GM21367 (cell line): ENCODE results near the gene C18orf63.

ENCODE experiments used
- ATAC-seq: cut with Tn5 transposase; IDR thresholded peaks from one replicate; pipeline ENCODE4 v1.9.1; 2021; ENCODE audit not compliant: unreplicated experiment

C18orf63 gene

DNA sequence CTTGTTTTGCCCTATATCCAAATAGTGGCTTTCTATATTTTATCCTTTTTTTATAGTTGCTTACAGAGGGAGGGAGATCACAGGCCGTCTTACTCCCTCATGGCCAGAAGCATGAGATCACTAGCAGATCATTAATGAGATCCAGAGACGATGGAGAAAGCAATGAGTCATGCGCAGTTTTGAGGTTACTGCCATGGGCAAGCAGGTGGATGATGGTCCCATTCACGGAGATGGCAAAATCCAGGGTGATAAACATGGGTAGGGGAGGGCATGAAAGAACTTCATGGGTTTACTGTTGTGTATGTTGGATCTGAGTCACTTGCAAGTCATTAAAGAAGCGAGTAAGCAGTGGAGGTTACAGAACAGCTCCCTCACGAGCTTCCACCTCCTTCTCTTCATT, 60.4 kb downstream of the C18orf63 start:
- ATAC-seq: no peak

DNA sequence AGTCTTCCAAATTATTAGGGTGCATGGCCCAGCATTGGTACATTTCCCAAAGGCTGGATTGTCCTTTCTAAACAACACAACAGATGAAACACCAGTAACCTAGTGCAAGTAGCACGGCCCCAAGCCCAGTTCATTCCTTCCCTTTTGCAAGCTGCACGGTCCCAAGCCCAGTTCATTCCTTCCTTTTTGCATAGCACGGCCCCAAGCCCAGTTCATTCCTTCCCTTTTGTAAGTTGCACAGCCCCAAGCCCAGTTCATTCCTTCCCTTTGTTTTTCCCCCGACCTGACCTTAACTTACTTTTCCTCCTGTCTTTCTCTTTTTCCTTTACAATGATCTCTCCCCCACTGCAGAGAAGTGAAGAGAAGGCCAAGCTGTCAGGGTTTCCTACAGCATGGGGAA, 60.9 kb downstream of the C18orf63 start:
- no peak for ATAC-seq

DNA sequence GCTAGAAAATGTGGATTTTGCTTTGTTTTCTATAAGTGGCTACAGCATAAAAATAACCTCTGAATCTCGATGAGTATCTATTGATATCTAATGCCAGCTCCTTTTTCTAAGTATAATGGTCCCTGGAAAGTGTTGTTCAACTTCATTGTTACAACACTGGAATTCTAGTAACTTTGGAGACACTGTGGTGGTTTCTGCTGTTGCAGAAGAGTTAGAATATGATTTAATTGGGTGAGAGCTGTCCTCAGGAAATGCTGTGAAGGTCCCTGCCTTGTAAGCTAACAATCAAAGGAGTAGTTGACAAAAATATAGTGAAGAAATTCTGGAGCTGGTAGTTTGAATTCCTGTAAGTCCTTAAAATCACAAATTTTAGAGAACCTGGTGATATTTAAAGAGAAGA, 62.1 kb downstream of the C18orf63 start:
- ATAC-seq: no peak

DNA sequence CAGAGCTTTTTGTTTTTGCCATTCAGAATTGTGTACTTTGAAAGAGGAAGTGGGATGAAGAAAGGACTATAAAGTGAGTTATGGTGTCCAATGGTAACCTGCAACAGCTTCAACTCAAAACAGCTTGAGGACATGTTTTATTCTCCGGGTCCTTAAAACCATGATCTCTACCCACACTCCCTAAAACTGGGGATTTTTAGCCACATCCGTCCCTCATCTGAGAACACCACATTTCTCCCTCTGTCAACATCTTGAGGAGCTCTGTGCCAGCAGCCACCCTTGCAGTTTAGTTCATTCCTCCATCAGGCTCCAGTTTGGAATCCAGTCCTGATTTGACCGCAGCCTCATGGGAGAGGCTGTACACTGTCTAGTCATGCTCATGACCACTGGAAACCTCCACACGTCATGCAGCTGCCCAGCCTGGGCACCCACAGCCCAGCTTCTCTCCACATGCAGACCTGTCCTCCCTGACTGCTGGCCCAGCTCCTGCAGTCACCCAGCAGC, 62.6 kb downstream of the C18orf63 start:
- ATAC-seq: no peak

DNA sequence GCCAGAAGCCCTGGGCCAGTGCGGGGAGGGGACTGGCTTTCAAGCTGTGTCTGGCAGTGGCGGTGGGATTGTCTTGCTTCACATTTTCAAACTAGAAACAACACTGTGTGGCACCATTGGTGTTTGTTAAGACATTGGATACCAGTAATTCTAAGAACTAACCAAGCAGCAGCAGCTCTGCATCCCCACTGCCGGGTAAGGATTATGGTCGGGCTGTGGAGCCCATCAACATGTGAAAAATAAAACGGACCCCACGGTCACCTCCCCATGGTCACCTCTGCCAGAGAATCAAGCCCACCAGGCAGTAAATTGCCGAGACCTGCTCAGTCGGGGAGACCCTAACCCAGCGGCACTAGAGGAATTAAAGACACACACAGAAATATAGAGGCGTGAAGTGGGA, 65.3 kb downstream of the C18orf63 start:
- ATAC-seq: no peak

DNA sequence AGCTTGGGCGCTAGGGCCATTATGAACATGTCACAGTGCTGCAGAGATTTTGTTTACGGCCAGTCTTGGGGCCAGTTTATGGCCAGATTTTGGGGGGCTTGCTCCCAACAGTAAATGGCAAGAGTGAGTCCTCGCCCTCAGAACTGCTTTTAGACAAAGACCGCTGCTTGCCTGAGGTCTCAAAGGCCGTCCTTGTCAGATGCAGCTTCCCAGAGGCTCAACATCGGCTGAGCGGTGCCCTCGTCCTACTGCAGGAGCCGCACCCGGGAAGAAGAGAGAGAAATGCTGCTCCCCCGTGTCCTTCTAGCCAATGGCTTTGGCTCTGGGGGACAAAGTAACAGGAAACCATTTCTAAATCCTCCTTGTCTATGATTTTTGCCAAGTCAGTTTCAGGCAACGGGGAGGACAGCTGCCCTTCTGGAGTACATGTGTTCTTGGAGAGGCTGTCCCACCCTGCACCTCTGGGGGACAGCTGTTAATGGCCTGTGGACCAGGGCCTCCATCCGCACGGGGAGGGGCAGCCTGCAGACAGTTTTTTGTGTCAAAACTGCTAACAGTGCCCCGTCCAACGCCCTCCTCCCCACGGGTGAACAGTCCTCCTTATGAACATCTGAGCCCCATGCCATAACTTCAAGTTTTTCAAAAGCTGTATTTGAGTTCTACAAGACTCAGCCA, 66.1 kb downstream of the C18orf63 start:
- no peak for ATAC-seq

DNA sequence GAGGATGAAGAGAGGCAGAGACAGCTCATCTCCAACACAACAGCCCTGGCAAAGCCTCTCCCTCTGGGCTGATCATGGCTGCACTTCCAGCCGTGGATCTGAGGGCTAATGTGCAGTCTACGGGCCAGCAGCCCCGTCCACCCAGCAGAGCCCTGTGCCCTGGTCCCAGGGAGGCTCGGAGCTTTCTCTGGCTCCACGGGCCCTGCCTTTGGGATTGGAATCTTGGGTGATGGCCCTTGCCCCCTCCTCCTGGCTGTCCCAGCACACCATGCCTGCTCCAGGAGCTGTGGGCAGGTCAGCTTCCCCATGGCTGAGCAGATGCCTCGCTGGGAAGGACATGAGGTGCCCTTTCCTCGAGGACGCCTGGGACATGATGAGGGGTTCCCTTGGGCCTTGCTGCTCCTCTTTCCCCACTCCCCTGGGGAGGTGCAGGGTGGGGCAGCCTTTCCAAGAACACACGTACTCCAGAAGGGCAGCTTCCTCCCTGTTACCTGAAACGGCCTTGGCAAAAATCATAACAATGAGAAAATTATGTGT, 66.9 kb downstream of the C18orf63 start:
- no peak for ATAC-seq

DNA sequence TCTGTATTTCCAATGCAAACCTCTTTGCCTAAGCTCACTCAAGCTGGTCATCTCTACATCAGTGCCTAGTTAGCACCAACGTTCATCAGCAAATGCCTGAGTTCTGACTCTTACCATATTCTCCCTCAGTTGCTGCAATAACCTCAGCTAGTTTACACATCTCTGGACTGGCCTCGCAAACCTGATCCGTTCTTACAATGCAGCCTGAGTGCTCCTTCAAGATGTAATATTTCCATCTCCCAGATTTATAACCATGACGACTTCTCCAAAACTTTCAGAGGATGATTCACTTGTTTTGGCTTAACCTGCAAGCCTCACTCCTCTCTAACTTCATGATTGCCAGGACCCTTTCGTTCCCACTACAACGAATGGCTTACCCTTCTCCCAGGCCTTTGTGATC, 71.7 kb downstream of the C18orf63 start:
- no peak for ATAC-seq

DNA sequence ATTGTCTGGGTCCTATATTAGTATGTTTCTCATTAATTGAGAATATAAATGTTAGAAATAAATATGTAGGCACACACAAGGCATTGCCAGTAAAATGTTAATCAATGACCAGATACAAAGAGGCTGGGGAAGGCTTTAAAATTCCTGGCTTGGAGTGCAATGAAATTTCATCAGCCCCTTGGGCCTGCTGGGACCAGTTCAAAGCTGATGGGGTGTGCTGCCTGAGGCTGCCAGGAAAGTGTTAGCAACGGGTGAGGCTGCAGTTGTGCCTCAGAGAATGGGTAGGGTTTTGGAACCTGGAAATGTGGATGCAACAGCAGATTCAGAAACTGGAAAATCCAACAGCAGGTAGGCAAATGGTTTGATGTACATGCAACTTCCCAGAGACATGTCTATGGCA, 72.6 kb downstream of the C18orf63 start:
- no peak for ATAC-seq

DNA sequence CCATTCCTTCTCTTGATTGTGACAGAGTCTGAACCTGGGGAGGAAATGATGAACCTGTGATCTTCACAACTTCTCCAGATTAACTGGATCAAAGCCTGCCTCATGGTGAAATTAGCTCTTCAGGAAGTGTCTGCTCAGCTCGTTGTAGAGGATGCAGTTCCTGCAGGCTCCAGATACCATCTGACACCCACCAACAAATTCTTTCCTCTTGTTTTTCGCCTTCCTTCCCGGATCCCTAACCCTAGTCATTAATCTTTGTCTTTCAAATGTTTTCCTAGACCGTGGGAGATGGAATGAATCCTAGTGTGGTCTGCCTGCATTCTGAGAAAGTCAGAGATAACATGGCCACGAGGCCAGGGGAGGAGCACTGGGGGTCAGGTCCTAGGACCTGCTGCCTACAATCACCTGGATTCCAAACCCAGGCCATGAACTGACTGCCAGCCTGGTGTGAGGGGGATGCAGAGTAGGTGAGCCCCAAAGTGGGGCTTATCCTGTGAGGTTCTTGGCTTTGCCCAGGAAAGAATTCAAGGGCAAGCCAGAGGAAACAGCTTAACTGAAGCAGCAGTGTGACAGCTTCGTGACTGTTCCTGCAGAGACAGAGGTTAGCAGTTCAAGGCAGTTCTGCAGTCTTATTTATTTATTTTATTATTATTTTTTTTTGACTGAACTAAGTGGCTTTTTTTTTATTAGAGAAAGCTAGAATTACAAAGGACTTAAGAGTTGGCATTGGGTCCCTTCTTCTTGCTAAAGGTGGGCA, 73.7 kb downstream of the C18orf63 start:
- no peak for ATAC-seq

DNA sequence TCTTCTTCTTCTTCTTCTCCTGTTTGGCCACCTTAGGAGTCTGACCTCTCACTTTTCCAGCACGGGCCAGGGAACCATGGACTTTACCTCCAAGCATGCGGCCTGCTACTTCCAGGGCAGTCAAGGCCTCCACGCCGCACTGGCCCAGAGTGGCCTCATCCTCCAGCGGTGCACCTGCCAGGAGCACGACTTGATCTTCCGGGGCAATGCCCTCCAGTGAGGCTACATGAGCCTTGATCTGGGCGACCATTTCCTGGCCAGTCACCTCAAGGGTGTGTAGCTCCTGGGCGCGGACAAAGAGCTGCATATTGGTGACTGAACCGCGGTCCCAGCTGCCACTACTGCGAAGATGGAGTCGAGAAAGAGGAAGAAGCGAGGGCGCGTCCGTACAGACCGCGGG, 74.4 kb downstream of the C18orf63 start:
- no peak for ATAC-seq

DNA sequence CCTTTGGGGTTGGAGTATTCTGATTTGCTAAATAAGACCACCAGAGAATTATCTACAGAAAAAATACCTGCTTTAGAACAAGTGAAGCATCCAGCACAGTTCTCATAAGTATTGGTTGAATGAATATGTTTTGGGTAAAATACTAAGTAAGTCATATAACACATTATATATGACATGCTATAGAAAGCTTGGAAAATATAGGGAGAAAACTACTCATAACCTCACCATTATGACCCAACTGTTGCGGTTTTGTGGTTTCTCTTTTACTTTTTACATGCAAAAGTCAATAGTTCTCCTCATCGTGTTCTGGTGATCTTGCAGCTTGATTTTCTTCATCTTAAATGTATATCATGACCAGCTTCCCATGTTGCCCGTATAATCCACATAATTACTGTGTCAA, 75.3 kb downstream of the C18orf63 start:
- ATAC-seq: no peak

DNA sequence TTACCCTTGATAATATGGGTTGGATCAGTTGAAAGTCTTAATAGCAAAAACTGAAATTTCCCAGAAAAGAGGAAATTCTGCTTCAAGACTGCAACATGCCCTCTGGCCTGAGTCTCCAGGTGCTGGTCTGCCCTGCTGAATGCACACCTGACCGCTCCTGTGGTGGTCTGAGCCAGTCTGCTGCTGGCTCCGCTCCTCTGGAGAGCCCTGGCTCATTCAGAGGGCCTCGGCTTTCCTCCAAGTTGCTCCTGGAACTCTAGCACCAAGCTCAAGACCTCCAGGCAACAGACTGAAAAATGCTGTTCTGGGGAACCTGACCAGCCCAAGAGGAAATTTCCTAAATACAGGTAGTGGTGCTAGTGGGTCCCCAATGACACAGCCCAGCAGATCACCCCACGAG, 76.7 kb downstream of the C18orf63 start:
- ATAC-seq: no peak

DNA sequence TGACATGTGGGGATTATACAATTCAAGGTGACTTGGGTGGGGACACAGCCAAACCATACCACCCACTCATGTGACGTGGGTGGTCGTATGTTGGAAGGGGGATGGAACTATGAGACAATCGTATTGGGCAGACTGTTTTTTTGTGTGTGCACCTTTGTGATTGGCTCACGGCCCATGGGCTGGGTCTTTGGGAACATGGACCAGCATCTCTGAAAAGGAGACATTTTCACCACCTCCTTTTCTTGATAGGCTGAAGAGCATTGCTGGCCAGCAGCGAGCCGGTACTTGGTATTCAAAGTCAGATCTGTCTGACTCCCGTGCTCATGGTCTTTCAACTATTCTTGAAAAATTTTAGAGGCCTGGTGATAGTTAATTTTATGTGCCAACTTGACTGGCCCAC, 79.4 kb downstream of the C18orf63 start:
- ATAC-seq: no peak

DNA sequence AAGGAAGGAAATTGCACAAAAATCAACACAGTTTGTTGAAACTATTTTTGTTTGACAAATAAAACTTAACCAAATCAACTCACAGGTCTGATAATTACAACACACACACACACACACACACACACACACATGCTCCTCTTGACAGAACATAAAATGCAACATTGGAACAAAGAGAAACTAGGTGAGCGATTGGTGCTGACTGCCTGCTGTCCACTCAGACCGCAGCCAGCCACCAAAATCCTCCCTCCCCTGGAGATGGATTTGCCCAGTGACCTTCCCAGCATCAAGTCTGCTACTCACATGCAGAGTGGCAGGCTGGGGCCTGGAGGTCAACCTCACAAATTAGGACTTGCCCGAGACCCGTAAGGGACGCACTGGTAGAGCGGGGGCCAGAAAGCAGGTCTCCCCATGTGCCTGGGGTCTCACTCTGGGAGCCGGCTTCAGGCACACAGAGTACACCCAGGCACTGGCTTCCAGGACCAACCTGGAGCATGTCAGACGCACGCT, 80.1 kb downstream of the C18orf63 start:
- no peak for ATAC-seq

DNA sequence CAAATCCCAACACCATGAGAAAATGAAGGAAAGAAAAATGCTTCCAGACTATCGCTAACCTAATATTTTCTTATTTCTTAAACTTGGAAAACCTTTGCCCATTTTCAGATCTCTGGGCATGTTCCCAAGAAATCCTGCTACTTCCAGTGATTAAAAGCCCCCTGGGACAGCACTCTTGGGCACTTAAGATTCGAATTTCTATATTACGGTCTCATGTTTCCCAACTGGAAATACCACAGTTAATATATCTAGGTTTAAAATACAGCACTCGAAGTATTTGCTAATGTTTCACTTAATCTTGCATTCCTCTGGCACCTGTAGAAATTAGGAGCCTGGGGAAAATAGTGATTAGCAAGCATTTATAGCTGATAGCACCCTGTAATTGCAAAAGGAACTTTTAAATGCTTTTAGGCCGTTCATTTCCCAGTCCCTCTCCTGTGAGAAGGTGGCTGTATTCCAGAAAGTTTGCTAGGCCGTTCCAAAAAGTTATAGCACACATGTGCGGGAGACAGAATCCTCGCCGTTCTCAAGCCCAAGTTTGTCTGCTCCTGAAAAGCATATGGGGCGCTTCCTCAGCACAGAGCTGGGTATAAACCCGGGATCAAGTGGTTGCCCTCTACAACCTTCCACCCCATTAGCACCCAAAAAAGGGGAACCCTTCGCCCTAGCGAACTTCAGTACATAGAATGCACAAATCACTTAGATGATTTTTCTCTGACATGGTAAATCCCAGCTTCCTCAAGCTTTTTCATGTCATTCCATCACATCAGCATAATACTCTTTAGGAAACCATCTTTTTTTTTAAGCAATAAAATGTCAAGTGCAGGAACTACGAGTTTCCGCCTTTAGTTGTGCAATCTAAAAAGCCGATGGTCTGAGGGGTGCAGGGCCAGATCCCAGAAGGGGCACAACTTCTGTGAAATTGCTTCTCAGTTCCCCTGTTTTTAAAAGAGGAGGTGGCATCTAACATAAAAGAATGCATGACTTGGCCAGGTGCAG, 80.8 kb downstream of the C18orf63 start:
- ATAC-seq: no peak

DNA sequence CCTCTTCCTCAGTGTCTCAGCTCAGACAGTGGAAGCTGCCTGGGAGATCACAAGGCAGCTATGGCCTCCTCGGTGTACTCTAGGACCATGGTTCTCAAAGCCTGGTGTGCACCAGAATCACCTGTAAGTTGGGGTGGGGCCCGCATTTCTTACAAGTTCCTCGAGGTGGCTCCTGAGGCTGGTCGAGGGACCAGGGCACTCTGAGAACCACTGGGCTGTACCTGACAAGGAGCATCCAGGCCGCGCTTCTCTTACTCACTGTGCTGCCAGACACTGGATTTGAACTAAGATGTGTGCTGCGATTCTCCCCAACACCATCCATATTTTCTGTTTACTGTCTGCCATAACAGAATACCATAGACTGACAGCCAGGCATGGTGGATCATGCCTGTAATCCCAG, 81.9 kb downstream of the C18orf63 start:
- ATAC-seq: no peak

DNA sequence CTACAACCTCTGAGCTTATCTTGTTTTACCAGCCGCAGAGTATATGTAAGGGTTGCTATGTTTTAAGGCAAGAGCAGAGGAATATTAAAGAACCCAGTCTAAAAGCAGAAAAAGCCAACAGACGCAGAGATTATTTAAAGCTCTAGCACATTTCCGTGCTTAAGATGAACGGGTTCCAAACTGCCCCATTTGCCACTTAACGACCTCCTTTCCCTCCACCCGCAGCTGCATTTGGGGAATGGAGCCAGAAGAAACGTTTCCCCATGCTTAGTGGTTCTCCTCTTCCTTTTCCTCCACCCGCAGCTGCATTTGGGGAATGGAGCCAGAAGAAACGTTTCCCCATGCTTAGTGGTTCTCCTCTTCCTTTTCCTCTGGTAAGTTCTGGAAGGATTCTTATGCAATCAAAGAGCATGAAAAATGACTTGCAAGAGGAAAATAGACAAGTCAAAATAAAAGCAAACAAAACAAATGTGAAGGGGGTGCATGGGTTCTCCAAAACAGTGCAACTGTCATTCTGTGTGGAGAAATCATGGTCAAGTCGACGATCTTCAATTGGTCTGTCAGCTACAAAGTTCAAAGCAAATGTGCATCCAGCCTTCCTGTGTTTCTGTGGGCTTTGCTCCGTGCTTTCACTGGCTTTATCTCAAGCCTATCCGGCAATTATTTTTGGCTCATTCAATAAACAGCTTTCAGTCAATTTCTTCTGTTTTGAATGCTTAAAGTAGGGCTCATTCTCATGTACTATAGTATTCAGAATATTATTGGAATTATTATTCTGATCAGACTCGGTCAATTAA, 83.7 kb downstream of the C18orf63 start:
- no peak for ATAC-seq

DNA sequence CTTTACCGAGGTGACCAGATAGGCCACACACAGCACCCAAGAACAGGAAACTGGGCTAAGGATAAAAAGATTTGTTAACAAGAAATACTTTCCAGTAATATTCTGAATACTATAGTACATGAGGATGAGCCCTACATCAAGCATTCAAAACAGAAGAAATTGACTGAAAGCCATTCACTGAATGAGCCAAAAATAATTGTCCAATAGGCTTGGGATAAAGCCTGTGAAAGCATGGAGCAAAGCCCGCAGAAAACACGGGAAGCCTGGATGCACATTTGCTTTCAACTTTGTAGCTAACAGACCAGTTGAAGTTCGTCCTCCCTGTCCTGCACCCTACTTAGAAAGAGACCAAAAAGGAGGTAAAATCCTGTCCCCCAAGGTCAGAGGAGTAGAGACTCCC, 85.2 kb downstream of the C18orf63 start:
- no peak for ATAC-seq

DNA sequence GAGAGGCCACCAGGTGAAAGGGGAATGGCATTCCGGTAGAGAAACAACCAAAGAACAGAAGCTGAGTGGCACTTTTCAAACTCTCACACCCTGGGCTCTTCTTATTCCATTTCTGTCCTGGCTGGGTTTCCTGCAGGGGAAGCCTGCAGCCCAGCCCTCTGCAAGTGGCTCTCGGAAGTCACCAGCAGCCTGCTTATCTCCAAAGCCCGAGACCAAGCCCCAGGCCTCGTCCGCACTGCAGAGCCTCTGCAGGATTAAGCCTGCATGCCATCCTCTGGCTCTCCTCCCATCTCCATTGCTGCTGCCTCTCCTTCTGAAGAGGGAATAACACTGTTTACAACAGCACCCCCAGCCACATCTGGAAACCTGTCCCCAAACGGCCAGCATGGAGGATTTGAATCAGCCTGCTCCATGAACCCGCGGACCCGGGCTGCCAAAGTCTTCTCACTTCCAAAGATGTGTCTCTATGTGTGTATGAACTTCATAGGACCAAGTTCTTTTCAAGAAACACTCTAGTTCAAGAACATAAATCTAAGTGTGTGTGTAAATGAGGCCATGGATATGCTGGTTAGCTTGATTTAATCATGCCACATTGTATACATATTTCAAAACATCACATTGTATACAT, 87.3 kb downstream of the C18orf63 start:
- ATAC-seq: no peak
